GM12872 (cell line): Measurements from ENCODE around the gene FEV.

Experiments
- TF ChIP-seq, protein P1 (sequence below): IDR thresholded peaks from 3 replicates; pipeline ENCODE4 v1.5.1; 2011; ENCODE audit warnings: low read depth, mild to moderate bottlenecking, low read length, moderate library complexity; ENCODE audit not compliant: insufficient read depth

Gene FEV

DNA sequence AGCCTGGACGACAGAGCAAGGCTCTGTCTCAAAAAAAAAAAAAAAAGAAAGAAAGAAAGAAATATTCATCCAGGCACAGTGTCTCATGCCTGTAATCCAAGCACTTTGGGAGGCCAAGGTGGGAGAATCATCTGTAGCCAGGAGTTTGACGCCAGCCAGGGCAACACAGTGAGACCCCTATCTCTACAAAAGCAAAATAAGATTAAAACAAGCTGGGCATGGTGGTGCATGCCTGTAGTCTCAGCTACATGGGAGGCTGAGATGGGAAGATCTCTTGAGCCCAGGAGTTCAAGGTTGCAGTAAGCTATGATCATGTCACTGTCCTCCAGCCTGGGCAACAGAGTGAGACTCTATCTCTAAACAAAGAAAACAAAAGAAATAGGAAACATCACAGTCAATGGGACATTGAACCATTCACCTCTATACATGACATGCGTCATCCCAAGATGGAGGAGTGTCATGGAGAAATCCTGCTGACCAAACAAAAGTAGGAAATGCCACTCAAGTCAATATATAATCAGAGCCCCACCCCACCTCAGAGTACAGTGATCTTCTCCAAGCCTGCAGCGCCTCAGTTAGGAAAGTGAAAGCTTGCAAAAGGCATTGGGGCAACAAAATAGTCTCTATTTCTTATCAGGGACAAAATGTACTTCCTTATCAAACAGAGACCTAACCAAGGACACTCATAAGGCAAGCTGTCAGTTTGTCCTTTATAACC lies 9.8 kb downstream of the FEV start:
- TF ChIP-seq, protein P1, sequence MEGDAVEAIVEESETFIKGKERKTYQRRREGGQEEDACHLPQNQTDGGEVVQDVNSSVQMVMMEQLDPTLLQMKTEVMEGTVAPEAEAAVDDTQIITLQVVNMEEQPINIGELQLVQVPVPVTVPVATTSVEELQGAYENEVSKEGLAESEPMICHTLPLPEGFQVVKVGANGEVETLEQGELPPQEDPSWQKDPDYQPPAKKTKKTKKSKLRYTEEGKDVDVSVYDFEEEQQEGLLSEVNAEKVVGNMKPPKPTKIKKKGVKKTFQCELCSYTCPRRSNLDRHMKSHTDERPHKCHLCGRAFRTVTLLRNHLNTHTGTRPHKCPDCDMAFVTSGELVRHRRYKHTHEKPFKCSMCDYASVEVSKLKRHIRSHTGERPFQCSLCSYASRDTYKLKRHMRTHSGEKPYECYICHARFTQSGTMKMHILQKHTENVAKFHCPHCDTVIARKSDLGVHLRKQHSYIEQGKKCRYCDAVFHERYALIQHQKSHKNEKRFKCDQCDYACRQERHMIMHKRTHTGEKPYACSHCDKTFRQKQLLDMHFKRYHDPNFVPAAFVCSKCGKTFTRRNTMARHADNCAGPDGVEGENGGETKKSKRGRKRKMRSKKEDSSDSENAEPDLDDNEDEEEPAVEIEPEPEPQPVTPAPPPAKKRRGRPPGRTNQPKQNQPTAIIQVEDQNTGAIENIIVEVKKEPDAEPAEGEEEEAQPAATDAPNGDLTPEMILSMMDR, result no peak

DNA sequence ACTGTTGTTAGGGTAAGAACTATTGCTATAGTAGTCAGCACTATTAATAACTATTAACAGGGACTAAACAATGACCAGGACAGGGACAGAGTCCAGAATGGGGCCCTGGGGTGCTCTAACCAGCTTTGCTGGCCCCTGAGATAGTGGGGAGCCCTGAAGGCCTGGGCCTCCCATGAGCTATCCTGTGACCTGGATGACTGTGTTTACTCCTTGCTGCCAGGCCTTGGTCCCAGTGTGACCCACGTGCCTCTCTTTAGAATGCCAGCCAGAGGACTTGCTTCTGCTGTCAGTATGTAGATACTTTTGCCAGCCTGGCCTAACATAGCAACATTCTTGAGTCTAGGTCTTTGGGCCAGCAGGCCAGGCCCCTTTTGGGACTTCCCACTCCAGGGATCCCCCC lies 14.1 kb downstream of the FEV start:
- TF ChIP-seq, protein P1, result no peak

DNA sequence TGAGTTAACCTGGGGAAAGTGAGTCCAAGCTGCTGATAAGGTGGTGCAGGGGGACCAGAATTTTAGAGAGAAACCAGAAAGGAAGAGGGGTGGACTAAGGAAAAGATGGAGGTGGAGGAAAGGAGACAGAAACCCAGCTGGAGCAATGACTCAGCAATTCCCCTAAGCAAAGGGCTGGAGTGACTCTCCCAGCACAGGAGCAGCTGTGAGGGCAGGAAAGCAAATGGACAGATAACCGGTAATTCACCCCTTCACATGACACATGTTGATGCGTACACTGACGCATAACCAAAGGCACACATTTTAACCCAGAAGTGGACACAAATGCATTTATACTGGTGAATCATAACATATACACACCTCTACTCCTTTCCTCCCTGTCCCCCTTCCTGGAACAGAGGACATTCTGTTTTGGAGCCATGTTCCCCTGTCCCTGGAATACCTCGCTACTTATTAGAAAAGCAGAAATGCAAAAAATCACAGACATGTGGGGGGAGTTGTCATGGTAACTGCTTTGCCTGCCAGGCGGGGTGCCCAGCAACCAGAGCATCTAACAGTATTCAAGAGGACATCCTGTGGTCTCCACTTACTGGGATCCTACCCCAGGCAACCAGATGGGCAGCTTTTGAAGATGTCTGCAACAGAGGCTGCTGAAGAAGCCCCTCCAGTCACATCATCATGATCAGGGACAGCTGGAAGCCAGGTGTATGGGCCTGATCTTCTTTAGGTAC lies 20.8 kb downstream of the FEV start:
- TF ChIP-seq, protein P1, result no peak

DNA sequence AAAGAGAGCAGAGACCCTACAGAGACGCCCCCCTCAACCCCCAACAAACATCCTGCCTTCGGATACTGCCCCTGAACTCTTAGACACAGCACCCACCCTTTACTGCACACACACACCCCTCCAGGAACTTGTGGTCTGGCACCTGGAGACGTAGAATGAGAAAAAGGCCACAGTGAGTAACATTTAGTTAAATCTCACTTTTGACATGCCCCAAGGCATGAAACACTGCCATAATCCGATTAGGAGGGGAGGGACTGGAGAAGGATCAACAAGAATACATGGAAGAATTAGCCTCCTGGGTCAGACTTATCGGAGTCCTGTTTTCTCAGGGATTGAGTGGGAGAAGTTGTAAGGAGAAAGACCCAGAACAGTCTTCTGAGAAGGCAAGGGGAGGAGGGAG lies 21.4 kb downstream of the FEV start:
- TF ChIP-seq, protein P1, result no peak

DNA sequence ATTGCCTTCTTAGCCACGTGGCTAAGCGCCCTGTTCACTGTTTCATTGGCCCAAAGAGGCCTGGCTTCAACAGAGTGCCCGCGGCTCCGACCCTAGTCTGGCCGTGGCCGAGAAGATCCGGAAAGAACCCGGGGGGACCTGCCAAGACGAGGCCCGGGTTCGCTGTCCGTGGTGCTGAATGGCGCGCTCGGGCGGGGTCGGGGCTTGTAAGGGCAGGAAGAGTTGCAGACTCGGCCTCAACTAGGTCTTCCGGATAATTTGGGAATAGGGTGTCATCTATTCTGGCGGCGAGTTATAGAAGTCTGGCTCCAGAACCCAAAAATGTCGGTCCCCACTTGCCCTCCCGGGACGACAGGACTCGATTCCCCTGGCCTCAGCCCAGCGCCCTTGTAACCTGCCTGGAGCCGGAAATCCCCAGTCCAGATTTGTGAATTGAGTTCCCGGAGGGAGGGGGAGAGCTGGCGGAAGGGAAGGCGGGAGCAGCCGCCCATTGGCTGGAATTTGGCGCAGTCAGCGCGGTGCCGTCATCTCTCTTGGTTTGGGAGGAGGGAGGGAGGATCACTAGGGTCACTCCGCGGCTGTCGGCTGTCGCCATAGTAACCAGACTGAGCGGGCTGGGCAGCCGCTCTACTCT lies 22.0 kb downstream of the FEV start:
- TF ChIP-seq, protein P1, result no peak

DNA sequence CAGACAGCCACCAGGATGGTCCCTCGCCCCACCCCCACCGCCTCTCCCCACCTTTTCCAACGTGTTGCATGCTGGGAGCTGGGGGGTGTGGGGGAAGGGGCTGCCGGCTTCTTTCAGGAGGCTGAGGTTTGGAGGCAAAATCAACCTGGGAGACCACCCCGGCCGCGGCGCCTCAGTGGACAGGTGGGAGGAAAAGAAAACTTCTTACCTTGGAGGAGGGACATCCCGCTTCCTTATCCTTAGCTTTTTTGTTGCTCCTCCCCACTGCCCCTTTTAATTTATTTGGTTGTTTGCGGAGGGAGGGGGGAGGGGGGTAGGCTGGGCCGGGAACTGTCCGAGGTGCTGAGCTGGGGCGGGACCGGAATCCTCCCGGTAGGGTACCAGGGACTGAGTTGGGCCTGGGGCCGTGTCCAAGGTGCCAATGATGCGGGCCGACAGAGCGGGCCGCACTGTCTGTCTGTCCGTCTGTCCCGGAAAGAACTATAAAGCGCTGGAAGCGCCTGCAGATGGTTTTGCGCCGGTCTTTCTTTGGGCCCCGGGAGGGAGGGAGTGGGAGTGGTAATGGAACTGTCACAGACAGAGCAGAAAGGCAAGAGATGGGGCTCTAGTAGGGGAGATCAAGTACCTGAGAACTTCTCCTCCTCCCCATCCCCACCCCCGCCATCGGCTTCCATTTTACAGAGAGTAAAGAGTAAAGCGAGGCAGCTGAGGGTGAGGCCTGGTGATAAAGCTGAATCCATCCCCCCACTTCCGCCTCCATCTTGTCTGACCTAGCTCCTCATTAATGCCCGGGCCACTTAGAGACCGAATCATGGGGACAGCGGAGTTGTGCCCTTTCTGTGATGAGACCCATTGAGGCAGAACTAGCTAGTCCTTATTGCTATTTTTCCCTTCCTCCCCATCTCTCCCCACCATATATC lies 23.1 kb downstream of the FEV start:
- TF ChIP-seq, protein P1, result no peak
